ENCODE results near the gene MGAT1.
"Not testable (repeated sequence)": the region's sequence is repeated elsewhere in the genome, so short reads cannot be mapped to it uniquely, and the experiment has no call there.

Gene MGAT1

DNA sequence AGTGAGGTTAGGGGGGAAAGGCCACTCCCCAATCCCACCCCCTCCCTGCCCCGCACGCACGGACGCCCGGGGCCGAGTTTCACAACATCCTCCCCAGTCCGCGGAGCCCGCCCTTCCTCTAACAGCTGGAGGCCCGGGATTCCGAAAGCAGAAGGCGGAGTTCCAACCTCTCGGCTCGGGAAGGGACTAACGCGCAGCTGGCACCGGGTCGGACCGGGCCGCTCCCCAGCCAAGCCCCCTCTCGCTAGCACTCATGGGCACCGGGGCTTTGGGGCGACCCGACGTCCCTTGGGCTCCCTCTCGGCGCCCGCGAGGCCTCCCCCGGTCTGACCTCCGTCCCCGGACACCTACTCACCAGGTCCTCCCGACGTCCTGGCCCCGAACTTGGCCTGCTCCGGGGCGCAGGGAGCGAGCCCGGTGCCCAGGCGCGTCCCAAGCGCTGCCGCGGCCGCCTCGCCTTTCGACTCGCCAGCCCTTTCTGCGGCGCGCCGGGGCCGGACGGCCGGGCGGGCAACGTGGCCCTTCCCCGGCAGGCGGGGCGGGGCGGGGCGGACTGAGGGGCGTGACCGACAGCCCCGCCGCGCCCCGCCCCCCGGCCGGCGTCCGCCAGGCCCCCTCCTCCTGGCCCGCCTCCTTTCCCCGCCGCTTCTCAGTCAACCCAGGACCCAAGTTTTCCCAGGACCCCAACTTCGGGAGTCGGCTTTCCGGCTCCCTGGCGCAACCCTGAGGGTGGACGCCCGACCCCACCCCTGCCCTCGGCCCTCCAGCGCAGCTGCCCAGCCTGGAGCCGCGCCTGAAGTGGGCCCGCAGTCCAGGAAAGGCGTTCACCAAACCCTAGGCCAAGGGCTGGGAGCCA, at the start of gene MGAT1:
Gene MGAT1, minus strand, starts transcription at position 482 of the 856 bp plus-strand sequence. CDS start 9,835 bp downstream, outside the sequence.
- peak; percentile 76 for DNase-seq

DNA sequence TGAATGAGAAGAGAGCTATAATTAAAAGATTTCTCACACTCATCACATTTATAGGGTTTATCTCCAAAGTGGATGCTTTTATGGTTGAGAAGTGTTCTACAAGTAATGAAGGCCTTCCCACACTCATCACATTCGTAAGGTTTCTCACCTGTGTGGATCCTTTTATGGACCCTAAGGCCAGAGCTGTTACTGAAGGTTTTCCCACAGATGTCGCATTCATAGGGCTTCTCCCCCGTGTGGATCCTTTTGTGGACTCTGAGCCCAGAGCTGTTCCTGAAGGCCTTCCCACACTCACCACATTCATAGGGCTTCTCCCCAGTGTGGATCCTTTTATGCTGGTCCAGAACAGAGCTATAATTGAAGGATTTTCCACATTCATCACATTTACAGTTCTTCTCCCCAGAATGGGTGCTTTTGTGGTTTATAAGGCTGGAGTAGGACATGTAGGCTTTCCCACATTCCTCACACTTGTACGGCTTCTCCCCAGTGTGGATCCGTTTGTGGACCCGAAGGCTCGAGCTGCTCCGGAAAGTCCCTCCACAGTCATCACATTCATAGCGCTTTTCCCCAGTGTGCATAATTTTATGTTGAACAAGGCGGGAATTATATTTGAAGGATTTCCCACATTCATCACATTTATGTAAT, 48.0 kb upstream of the MGAT1 start:
- no peak for DNase-seq

DNA sequence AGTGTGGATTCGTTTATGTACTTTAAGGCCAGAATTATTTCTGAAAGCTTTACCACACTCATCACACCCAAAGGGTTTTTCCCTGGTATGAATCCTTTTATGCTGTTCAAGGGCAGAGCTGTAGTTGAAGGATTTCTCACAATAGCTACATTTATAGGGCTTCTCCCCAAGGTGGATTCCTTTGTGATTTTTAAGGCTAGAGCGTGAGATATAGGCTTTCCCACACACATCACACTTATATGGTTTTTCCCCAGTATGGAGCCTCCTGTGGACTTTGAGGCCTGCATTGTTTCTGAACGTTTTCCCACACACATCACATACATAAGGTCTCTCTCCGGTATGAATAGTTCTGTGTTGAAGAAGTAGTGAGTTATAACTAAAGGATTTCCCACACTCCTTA, 47.2 kb upstream of the MGAT1 start:
- no peak for DNase-seq

DNA sequence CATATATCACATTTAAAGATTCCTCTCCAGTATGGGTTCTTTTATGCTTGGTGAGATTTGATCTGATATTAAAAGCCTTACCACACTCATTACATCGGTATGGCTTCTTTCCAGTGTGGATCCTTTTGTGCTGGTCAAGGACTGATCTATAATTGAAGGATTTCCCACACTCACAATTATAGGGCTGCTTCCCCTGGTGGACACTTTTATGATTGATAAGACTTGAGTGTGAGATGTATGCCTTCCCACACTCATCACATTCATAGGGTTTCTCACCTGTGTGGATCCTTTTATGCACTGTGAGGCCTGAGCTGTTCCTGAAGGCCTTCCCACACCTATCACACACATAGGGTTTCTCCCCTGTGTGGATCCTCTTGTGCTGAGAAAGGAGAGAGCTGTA, 46.3 kb upstream of the MGAT1 start:
- DNase-seq: no peak

DNA sequence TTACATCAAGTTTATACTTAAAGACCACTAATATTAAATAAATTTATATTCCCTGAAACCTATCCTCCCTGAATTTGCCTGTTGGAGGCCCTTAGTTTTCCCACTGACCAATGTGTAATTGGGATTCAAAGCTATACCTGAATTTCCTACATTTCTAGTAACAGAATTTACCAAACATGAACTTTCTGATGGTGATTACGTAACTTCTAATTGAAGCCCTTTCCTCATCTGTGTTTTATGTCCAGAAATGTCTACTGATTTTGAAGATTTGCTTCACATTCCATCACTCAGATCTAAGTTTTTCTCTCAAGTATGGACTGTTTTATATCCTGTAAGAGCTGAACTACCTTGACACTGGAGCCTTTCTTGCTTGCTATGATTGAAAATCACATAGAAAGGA, 45.7 kb upstream of the MGAT1 start:
- no peak for DNase-seq

DNA sequence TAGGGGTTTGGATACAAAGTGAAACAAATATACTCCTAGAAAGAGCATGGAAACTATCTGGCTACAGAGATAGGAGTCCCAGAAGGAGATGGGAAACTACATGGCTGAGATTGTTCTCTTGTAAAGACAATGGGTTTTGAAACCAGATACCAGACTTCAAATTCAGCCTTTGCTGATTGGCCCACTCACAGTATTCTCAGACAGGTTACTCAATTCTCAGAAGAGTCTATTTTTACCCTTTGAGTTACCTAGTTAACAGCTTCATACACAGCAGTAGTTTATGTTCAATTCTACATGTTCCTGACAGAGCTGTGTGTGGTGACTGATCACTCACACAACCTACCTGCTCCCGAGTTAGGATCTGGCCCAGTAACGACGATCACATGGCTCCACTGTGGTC, 44.4 kb upstream of the MGAT1 start:
- DNase-seq: no peak

DNA sequence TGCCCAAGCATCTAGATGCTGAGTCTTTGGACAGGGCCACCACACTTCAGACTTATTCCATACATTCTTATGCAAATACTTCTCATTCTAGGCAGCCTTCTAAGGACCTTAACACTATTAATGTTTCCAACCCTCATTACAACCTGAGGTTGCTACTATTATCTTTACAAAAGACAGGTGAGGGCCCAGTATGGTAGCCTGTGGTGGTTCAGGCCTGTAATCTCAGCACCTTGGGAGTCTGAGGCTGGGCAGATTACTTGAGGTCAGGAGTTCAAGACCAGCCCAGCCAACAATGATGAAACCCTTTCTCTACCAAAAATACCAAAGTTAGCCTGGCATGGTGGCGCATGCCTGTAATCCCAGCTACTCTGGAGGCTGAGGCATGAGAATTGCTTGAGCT, 42.3 kb upstream of the MGAT1 start:
- DNase-seq: no peak

DNA sequence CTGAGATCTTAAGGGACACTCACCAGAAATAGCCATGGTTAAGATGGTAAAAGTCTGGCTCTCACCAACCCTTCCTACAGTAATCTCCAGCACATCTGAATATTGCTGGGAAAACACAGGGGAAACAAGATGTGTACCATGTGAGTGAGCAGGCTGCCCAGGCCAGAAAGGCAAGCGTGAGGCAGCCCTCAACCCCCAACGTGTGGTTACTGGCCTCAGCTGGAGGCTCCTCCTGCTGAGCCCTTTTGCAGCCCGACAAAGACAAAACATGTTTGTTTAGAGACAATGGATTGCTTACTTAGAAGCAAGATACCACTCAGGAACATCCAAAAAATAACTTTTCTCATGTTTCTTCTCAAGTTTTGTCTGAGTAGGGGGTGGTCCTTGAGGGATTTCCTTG, 41.8 kb upstream of the MGAT1 start:
- DNase-seq: no peak

DNA sequence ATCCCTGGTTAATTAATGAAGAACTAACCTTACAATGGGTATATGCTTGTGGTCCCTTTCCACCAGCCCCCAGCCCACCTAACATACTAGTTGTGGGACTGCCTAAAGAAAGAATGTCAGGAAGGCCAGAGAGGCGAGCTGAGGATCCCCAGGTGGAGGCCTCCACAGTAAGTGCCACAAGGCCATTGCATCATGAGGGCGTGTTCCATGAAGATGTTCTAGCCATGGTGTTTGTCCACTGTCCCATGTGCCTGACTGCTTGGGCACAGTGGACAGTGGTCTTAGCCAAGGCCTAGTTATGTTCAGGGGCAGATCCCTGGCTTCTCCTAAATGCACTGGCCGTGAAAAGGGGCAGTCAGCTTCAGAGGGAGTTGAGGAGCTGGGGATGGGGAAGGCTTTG, 37.3 kb upstream of the MGAT1 start:
- no peak for DNase-seq

DNA sequence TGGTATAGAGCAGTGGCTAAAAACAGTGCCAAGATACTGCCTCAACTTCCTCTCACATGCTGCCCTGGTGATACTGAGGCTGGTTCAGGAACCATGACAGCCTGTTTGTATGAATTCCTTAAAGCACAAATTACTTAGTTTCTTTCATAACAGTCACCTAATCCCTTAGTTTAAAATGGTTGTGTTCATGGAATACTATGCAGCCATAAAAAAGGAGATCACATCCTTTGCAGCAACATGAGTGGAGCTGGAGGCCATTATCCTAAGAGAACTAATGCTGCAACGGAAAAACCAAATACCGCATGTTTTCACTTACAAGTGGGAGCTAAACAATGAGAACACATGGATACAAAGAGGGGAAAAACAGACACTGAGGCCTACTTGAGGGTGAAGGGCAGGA, 36.6 kb upstream of the MGAT1 start:
- DNase-seq: no peak

DNA sequence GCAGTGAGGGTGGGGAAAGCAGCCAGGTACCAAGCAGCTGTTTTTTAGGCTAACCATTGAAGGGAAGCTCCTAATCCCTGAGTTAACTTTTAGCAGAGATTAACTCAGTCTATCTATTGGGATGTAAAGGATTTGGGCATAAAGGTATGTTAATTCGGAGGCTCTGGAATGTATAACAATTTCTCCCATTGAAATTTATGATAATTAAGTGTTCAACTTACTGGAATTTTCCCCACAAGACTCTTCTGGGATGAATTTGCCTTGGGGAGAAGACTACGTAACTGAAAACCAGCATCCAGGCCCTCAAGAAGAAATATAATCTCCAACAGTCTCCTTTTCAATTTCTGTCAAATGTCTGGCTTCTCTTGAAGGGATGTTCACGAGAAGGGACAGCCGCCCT, 34.9 kb upstream of the MGAT1 start:
- DNase-seq: no peak

DNA sequence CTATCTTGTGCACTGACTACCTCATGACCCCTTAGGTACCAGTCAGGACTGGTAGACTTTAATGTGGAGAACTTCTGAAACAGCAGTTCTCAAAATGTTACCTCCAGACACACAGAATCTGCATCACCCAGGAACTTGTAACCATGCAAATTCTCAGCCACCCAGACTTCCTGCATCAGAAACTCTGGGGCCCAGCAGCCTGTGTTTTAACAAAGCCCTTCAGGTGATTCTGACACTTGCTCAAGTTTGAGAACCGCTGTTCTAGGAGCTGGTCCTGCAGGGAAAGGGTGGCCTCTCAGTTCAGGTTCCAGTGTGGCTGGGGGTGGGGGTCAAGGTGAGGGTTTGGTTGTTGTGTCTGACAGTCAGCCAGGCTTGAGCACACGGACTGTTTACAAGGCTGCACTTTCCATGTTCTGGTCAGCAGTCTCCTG, 30.0 kb upstream of the MGAT1 start:
- DNase-seq: peak; percentile 42

DNA sequence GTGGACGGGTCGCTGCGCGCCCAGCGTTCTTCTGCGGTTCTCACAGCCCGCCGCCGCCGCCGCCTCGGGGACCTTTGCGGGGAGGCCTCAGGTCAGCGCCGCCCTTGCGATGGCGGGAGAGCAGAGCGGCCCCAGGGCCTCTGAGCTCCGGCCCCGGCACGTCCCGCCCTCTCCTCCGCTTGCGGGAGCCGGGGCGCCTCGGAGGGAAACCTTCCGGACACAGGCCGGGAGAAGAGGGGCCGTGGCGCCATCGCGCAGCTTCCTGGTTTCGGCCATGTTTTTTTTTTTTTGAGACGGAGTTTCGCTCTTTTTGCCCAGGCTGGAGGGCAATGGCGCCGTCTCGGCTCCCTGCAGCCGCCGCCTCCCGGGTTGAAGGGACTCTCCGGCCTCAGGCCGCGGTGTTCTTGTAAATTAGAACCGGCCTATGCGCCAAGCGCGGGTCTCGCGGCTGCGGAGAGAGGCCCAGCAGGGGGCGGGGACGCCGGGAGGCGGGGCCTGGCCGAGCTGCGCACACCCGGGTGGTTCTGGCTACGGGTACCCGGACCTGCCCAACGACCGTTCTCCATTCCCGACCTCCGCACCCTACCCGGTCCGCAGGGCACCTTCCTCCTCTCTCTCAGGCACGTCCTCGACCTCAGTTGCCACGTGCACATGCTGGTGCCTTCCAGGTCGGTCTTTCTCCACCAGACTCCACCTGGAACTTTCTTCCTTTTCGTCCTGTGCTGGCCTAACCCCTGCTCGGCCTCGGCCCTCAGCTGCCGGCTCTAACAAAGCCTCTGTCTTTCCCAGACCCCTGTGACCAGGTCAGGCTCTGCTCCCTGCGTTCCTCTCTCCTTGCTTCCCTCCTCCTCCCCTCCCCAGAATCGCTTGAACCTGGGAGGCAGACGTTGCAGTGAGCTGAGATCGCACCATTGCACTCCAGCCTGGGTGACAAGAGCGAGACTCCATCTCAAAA, 28.8 kb upstream of the MGAT1 start:
- DNase-seq: peak; percentile 78

DNA sequence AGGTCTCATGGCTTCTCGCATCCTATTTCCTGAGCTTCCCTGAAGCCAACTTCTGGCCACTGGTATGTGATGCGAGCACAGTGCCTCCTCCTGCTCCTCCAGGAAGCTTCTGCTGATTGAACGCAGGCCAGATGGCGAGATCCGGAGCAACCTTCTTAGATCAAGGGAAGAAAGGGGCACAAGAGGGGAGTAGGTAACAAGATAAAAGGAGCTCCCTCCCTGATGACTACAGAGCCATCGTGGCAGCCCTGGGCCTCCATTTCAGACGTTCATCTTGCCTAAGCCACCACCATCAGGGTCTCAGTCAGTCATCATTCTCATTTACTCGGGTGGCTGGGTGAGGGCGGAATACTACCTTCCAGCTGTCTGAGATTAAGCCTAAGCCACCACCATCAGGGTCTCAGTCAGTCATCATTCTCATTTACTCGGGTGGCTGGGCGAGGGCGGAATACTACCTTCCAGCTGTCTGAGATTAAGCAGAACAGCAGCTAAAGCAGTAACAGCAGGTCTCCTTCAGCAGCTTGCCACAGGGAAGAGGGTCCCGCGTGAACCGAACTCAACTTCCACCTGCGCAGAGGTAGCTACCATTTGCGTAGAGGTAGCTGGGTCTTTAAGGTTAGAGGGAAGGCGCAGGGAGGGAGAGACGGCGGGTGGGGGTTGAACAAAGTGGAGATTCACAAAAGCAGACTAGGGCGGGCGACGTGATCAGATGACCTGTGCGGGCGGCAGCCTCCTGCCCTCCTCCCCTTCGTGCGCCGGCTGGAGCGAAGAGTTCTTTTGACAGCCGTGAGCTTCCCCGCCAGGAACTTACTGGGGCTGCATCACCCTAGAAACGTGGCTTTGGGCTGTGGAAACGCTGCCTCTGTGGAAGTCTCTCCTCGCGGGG, 27.9 kb upstream of the MGAT1 start:
- DNase-seq: peak; percentile 81

DNA sequence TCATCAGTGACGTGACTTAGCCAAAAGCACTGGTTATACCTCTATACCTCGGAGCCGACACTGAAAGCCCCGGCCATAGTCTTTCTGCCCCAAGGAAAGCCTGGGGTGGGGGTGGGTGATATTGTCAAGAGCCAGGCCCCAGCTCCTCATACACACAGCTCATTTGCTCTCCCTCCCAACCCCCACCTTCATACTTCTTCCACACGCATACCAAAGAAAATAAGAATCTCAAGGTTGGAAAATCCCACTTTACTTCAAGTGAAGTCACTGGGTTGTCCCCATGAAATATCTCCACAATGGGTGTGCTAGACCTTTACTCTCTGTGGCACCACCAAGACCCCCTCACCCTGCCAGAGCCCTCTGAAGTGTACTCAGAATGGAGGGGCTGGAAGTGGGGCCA, 27.1 kb upstream of the MGAT1 start:
- DNase-seq: no peak

DNA sequence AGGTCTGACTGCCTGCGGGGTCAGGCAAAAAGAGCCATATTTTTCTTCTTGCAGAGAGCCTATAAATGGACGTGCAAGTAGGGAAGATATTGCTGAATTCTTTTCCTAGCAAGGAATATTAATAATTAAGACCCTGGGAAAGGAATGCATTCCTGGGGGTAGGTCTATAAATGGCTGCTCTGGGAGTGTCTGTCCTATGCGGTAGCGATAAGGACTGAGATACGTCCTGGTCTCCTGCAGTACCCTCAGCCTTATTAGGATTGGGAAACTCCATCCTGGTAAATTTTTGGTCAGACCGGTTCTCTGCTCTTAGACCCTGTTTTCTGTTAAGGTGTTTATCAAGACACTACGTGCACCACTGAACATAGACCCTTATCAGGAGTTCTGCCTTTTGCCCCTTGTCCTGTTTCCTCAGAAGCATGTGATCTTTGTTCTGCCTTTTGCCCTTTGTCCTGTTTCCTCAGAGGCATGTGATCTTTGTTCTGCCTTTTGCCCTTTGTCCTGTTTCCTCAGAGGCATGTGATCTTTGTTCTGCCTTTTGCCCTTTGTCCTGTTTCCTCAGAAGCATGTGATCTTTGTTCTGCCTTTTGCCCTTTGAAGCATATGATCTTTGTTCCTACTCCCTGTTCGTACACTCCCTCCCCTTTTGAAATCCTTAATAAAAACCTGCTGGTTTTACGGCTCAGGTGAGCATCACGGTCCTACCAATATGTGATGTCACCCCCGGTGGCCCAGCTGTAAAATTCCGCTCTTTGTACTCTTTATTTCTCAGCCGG, 26.3 kb upstream of the MGAT1 start:
- not testable (repeated sequence) for DNase-seq

DNA sequence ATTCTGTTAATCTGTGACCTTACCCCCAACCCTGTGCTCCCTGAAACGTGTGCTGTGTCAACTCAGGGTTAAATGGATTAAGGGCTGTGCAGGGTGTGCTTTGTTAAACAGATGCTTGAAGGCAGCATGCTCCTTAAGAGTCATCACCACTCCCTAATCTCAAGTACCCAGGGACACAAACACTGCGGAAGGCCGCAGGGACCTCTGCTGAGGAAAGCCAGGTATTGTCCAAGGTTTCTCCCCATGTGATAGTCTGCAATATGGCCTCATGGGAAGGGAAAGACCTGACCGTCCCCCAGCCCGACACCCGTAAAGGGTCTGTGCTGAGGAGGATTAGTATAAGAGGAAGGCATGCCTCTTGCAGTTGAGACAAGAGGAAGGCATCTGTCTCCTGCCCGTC, 24.8 kb upstream of the MGAT1 start:
- DNase-seq: not testable (repeated sequence)

DNA sequence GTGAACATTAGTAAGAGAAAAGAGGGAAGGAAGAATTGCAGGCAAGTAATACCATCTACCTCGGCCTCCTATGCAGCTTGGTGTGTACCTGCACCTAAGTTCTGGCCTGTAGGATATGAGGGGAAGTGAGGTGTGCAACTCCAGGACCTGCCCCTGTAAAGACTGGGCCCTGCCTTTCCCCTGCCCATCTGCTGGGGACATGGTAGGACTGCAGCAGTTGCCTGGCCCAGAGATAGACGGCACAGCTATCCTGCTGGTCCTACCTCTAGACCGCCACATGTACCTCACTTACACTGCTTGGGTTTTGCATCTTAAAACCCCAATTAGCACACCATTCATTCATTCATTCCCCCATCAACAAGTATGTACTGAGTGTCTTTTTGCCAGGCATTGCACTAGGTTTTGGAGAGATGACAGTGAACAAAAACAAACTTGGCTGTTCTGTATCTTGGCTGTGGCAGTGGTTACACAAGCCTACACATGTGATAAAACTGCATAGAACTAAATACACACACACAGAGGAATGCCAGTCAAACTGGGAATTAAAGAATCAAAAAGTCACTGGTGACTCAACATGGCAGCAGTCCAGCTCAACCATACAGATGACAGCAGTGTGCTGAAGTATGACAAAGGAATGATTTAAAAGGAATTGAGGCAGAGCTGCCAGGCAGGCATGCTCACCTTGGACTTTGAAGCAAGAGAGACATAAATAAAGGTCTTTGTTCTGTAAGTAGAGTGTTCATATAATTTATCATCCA, 23.3 kb upstream of the MGAT1 start:
- DNase-seq: no peak

DNA sequence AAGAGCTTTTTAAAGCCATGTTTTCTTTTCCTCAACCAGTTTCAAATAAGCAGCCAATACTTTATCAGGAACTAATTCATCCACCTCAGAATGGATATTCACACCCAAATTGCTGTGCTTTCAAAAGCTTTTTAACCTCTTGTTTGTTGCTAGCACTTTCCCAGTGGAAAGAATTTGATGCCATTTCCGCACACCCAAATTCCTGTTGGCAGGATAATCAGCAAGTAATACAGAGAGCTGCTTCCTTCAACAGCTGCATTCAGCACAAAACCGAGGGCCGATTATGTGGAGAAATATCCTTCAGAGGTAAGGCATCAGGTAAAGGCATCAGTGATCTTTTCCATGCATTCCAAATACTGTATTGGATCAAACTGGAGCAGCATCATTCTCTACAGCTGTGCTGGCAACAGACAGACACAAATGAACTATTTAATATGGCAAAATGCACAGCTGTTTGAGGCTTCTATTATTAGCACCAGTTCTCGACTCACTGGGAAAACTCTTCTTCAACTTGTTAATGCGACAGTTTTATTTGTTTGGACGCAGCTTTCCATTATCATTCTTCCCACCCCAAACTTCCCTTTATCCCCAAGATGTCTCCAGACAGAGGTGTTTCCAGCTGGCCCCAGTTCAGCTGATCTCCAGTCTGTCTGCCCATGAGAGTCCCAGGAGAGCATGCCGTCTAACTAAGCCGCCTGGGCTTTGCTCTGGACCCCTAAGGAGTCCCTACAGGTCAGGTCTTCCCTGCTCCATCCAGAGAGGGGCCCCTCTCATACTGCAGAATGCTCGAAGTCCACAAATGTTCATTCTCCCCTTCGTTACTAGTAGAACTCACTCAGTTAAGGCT, 22.2 kb upstream of the MGAT1 start:
- DNase-seq: no peak
